Measurements from ENCODE around the gene PSMA5.
A peak's percentile ranks its signal among the peaks of the same experiment; 100 is the strongest.

Gene PSMA5

GRCh38 chr1:109467301-109467777, 41.1 kb upstream of the PSMA5 start:
- H3K4me2 ChIP-seq, result no peak overlapping the region
- H3K79me2 ChIP-seq (ENCODE audit: insufficient read depth, low read depth), result no peaks in the 10 kb centered on the region
- no peak overlapping the region for H3K9ac ChIP-seq
- peaks cover 37% of the 10 kb centered on the region; the same call in 1 of the 2 replicates for H3K27me3 ChIP-seq (ENCODE audit: insufficient read depth, low read depth)
- no peaks in the 10 kb centered on the region for H3K4me1 ChIP-seq (ENCODE audit: low read depth, poor library complexity, severe bottlenecking)
- H3K36me3 ChIP-seq (ENCODE audit: insufficient read depth), result no peaks in the 10 kb centered on the region
- no peak overlapping the region for H2AFZ ChIP-seq (ENCODE audit: low read depth)
- TF ChIP-seq, protein P1, sequence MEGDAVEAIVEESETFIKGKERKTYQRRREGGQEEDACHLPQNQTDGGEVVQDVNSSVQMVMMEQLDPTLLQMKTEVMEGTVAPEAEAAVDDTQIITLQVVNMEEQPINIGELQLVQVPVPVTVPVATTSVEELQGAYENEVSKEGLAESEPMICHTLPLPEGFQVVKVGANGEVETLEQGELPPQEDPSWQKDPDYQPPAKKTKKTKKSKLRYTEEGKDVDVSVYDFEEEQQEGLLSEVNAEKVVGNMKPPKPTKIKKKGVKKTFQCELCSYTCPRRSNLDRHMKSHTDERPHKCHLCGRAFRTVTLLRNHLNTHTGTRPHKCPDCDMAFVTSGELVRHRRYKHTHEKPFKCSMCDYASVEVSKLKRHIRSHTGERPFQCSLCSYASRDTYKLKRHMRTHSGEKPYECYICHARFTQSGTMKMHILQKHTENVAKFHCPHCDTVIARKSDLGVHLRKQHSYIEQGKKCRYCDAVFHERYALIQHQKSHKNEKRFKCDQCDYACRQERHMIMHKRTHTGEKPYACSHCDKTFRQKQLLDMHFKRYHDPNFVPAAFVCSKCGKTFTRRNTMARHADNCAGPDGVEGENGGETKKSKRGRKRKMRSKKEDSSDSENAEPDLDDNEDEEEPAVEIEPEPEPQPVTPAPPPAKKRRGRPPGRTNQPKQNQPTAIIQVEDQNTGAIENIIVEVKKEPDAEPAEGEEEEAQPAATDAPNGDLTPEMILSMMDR (conservative IDR thresholded peaks at IDR 0.05; ENCODE audit: low read depth, low read length), result no peak
- no peak overlapping the region for H3K27ac ChIP-seq
- H3K4me3 ChIP-seq (IDR thresholded peaks at IDR 0.05; ENCODE audit: insufficient read depth, low read depth, low read length), result no peak overlapping the region
- no peaks in the 10 kb centered on the region for H4K20me1 ChIP-seq (ENCODE audit: insufficient read depth)

- TF ChIP-seq, protein P1 (conservative IDR thresholded peaks at IDR 0.05; ENCODE audit: low read depth, low read length), result no peak
- Histone ChIP-seq H4K20me1 (ENCODE audit: insufficient read depth) (no peaks in the 10 kb centered on the region), H3K27me3 (ENCODE audit: insufficient read depth, low read depth) (peaks cover 30% of the 10 kb centered on the region; the same call in 1 of the 2 replicates), H3K9ac (no peak within 1 kb of the TSS), H3K36me3 (ENCODE audit: insufficient read depth) (no peaks in the 10 kb centered on the region), H3K4me2 (peak within 1 kb of the TSS; percentile 18; the same call in 1 of the 2 replicates), H3K79me2 (ENCODE audit: insufficient read depth, low read depth) (no peaks in the 10 kb centered on the region), H3K27ac (no peak within 1 kb of the TSS), H3K4me3 (IDR thresholded peaks at IDR 0.05; ENCODE audit: insufficient read depth, low read depth, low read length) (no peak within 1 kb of the TSS), H2AFZ (ENCODE audit: low read depth) (peak within 1 kb of the TSS; percentile 50), H3K4me1 (ENCODE audit: low read depth, poor library complexity, severe bottlenecking) (no peaks in the 10 kb centered on the region)
Observed at GRCh38 chr1:109466452-109467300, 40.4 kb upstream of the PSMA5 start, which contains the start of gene SYPL2. Gene SYPL2 (plus strand): TSS chr1:109466546. CDS start chr1:109466844, 298 bp downstream.

- Histone ChIP-seq H4K20me1 (ENCODE audit: insufficient read depth) (no peaks in the 10 kb centered on the region), H3K9ac (no peak overlapping the region), H3K27ac (no peak overlapping the region), H3K27me3 (ENCODE audit: insufficient read depth, low read depth) (peaks cover 25% of the 10 kb centered on the region; the same call in 1 of the 2 replicates), H2AFZ (ENCODE audit: low read depth) (peak overlapping the region; percentile 50), H3K4me3 (IDR thresholded peaks at IDR 0.05; ENCODE audit: insufficient read depth, low read depth, low read length) (no peak overlapping the region), H3K36me3 (ENCODE audit: insufficient read depth) (no peaks in the 10 kb centered on the region), H3K79me2 (ENCODE audit: insufficient read depth, low read depth) (no peaks in the 10 kb centered on the region), H3K4me1 (ENCODE audit: low read depth, poor library complexity, severe bottlenecking) (no peaks in the 10 kb centered on the region), H3K4me2 (peak overlapping the region; percentile 18; the same call in 1 of the 2 replicates)
- TF ChIP-seq, protein P1 (conservative IDR thresholded peaks at IDR 0.05; ENCODE audit: low read depth, low read length), result no peak
Observed at GRCh38 chr1:109466125-109466451, 39.8 kb upstream of the PSMA5 start.

DNA sequence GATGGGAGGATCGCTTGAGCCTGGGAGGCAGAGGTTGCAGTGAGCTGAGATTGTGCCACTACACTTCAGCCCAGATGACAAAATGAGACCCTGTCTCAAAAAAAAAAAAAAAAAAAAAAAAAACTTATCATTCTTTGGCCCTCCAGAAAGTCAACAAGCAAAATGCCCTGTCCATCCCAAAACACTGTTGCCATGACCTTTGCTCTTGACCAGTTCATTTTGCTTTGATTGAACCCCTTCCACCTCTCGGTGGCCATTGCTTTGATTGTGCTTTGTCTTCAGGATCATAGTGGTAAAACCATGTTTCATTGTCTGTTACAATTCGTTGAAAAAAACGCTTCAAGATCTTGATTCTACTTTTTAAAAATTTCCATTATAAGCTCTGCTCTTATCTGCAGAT, 31.6 kb upstream of the PSMA5 start:
- H3K79me2 ChIP-seq (ENCODE audit: insufficient read depth, low read depth), result no peaks in the 10 kb centered on the region
- no peaks in the 10 kb centered on the region for H3K36me3 ChIP-seq (ENCODE audit: insufficient read depth)
- no peak overlapping the region for H3K27ac ChIP-seq

More for the DNA sequence above, 31.6 kb upstream of the PSMA5 start:
- Histone ChIP-seq H4K20me1 (ENCODE audit: insufficient read depth) (no peaks in the 10 kb centered on the region), H3K9ac (no peak overlapping the region), H3K4me1 (ENCODE audit: low read depth, poor library complexity, severe bottlenecking) (no peaks in the 10 kb centered on the region), H2AFZ (ENCODE audit: low read depth) (no peak overlapping the region), H3K27me3 (ENCODE audit: insufficient read depth, low read depth) (no peaks in the 10 kb centered on the region), H3K4me3 (IDR thresholded peaks at IDR 0.05; ENCODE audit: insufficient read depth, low read depth, low read length) (no peak overlapping the region), H3K4me2 (no peak overlapping the region)
- TF ChIP-seq, protein P1 (conservative IDR thresholded peaks at IDR 0.05; ENCODE audit: low read depth, low read length), result no peak

Measured in KMS-11 (cell line).